ENCODE measurements around the gene RHOG.
"Not testable (repeated sequence)": the region's sequence is repeated elsewhere in the genome, so short reads cannot be mapped to it uniquely, and the experiment has no call there.

RHOG gene

GRCh38 chr11:3877364-3878257, 36.9 kb upstream of the RHOG start:
- Histone ChIP-seq H3K27ac (ENCODE audit: insufficient read depth, low read length, poor library complexity, severe bottlenecking) (no peak overlapping the region), H3K9me3 (ENCODE audit: control insufficient read depth, low read length) (no peaks in the 10 kb centered on the region), H3K4me3 (ENCODE audit: insufficient read depth, low read depth, low read length, poor library complexity, severe bottlenecking) (no peak overlapping the region), H3K36me3 (ENCODE audit: control insufficient read depth, insufficient read depth, low read length) (no peaks in the 10 kb centered on the region), H3K4me1 (ENCODE audit: control insufficient read depth, insufficient read depth, low read length, poor library complexity, severe bottlenecking) (peaks cover 36% of the 10 kb centered on the region), H3K27me3 (replicated peaks; ENCODE audit: control insufficient read depth, insufficient read depth, low read length, poor library complexity, severe bottlenecking) (no peaks in the 10 kb centered on the region)
- DNase-seq, result no peak

DNA sequence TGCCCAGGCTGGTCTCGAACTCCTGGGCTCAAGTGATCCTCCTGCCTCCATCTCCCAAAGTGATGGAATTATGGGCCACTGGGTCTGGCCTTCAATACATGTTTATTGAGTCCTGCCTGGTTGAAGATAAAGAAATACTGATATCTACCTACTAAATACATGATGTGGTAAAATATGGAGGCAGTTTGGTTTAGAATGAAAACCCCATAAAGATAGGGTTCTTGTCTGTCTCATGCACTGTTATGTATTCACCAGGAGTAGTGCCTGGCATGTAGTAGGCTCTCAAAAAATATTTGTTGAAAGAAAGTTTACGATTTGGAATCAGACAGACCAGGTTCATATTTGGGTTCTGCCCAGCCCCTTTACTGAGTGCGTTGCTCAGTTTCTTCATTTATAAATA, 35.9 kb upstream of the RHOG start:
- Histone ChIP-seq H3K27me3 (replicated peaks; ENCODE audit: control insufficient read depth, insufficient read depth, low read length, poor library complexity, severe bottlenecking) (no peaks in the 10 kb centered on the region), H3K36me3 (ENCODE audit: control insufficient read depth, insufficient read depth, low read length) (no peaks in the 10 kb centered on the region), H3K4me1 (ENCODE audit: control insufficient read depth, insufficient read depth, low read length, poor library complexity, severe bottlenecking) (peaks cover 36% of the 10 kb centered on the region), H3K9me3 (ENCODE audit: control insufficient read depth, low read length) (no peaks in the 10 kb centered on the region), H3K27ac (ENCODE audit: insufficient read depth, low read length, poor library complexity, severe bottlenecking) (no peak overlapping the region), H3K4me3 (ENCODE audit: insufficient read depth, low read depth, low read length, poor library complexity, severe bottlenecking) (no peak overlapping the region)
- DNase-seq, result no peak

DNA sequence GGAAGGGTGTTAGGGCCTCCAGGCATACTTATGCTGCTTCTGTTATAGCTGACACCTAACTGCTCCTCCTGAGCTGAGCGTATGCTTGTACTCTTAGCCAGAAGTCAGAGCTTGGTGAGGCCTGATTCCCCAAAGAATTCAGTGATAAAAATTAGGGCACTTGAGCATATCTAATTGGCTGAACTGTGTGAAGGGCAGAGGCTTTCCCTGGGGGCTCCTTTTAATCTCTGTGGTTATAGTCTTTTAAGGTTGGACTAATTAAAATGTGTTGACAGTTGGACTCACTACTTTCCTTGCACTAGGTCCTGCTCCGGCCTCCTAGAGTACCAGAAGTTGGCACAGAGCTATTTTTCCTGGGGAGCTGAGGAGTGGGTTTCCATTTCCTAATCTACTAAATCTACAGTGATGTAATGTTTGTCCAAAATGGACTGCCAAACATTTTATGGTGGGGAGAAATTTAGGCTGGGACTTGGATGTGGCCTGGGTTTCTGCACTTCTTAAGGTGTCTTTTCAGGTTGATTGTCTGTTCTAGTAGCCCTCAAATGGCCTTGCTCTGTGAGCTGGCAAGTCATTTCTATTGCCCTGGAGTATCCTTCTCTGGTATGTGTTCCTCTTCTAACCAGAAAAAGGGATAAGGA, 33.1 kb upstream of the RHOG start:
- Histone ChIP-seq H3K27me3 (replicated peaks; ENCODE audit: control insufficient read depth, insufficient read depth, low read length, poor library complexity, severe bottlenecking) (no peaks in the 10 kb centered on the region), H3K4me1 (ENCODE audit: control insufficient read depth, insufficient read depth, low read length, poor library complexity, severe bottlenecking) (peaks cover 21% of the 10 kb centered on the region), H3K9me3 (ENCODE audit: control insufficient read depth, low read length) (no peaks in the 10 kb centered on the region), H3K27ac (ENCODE audit: insufficient read depth, low read length, poor library complexity, severe bottlenecking) (no peak overlapping the region), H3K36me3 (ENCODE audit: control insufficient read depth, insufficient read depth, low read length) (no peaks in the 10 kb centered on the region), H3K4me3 (ENCODE audit: insufficient read depth, low read depth, low read length, poor library complexity, severe bottlenecking) (no peak overlapping the region)
- DNase-seq, result no peak

DNA sequence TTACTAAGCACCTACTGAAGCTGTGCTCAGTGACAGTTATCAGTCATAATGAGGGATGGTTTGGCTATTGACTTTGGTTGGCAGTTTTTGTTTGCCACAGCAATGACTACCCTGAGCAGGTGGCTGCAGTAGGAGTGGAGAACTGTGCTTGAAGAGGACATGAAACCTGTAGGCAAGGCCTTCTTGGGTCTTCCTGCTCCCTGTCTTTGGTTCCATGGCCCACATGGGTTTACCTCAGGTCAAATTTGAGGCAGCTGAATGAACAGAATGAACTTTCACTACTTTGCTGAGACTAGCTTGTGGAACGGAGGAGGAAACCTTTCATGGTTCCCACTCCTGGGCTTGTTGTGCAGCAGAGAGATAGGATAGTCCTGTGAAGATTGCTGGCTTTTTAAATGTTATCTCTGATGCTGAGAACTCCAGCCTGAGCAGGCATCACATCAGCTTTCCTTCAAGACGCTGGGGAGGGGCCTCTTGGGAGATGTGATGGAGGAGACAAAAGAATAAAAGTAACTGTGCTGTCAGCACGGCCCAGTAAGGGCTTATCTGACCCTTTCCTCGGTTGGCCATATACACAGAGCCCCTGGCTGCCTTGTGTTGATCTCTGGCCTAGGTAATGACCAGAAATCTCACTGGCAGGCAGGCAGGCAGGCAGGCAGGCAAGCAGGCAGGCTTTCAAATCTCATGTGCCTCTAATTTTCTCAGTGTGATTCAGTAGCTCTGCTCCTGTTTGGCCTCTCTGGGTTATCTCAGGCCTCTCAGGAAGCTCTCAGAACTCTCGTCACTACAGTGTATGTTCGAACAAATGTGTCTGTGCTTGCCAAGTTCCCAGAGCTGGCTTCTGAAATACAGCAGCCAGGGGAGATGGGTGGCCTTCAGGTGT, 26.7 kb upstream of the RHOG start:
- Histone ChIP-seq H3K27ac (ENCODE audit: insufficient read depth, low read length, poor library complexity, severe bottlenecking) (peak overlapping the region; percentile 6), H3K36me3 (ENCODE audit: control insufficient read depth, insufficient read depth, low read length) (no peaks in the 10 kb centered on the region), H3K4me1 (ENCODE audit: control insufficient read depth, insufficient read depth, low read length, poor library complexity, severe bottlenecking) (peaks cover 43% of the 10 kb centered on the region), H3K4me3 (ENCODE audit: insufficient read depth, low read depth, low read length, poor library complexity, severe bottlenecking) (no peak overlapping the region), H3K9me3 (ENCODE audit: control insufficient read depth, low read length) (no peaks in the 10 kb centered on the region), H3K27me3 (replicated peaks; ENCODE audit: control insufficient read depth, insufficient read depth, low read length, poor library complexity, severe bottlenecking) (no peaks in the 10 kb centered on the region)
- DNase-seq, result no peak

GRCh38 chr11:3866836-3867208, 26.1 kb upstream of the RHOG start:
- no peak for DNase-seq
- Histone ChIP-seq H3K4me1 (ENCODE audit: control insufficient read depth, insufficient read depth, low read length, poor library complexity, severe bottlenecking) (peaks cover 49% of the 10 kb centered on the region), H3K36me3 (ENCODE audit: control insufficient read depth, insufficient read depth, low read length) (no peaks in the 10 kb centered on the region), H3K27ac (ENCODE audit: insufficient read depth, low read length, poor library complexity, severe bottlenecking) (no peak overlapping the region), H3K27me3 (replicated peaks; ENCODE audit: control insufficient read depth, insufficient read depth, low read length, poor library complexity, severe bottlenecking) (no peaks in the 10 kb centered on the region), H3K4me3 (ENCODE audit: insufficient read depth, low read depth, low read length, poor library complexity, severe bottlenecking) (no peak overlapping the region), H3K9me3 (ENCODE audit: control insufficient read depth, low read length) (no peaks in the 10 kb centered on the region)

DNA sequence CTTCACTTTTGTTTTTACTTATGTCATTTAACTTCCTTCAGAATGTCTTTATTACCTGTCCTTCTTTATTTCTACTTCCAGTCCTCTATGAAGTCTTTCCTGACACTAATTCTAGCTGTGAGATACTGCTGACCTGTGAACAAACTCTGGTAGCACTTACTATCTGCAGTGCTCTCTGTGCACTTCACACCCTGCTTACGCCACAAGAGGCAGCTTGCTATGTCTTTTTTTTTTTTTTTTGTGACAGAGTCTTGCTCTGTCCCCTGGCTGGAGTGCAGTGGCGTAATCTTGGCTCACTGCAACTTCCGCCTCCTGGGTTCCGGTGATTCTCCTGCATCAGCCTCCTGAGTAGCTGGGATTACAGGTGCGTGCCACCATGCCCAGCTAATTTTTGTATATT, 25.4 kb upstream of the RHOG start:
- Histone ChIP-seq H3K27me3 (replicated peaks; ENCODE audit: control insufficient read depth, insufficient read depth, low read length, poor library complexity, severe bottlenecking) (no peaks in the 10 kb centered on the region), H3K36me3 (ENCODE audit: control insufficient read depth, insufficient read depth, low read length) (no peaks in the 10 kb centered on the region), H3K27ac (ENCODE audit: insufficient read depth, low read length, poor library complexity, severe bottlenecking) (no peak overlapping the region), H3K4me3 (ENCODE audit: insufficient read depth, low read depth, low read length, poor library complexity, severe bottlenecking) (no peak overlapping the region), H3K9me3 (ENCODE audit: control insufficient read depth, low read length) (no peaks in the 10 kb centered on the region), H3K4me1 (ENCODE audit: control insufficient read depth, insufficient read depth, low read length, poor library complexity, severe bottlenecking) (peaks cover 55% of the 10 kb centered on the region)
- no peak for DNase-seq

DNA sequence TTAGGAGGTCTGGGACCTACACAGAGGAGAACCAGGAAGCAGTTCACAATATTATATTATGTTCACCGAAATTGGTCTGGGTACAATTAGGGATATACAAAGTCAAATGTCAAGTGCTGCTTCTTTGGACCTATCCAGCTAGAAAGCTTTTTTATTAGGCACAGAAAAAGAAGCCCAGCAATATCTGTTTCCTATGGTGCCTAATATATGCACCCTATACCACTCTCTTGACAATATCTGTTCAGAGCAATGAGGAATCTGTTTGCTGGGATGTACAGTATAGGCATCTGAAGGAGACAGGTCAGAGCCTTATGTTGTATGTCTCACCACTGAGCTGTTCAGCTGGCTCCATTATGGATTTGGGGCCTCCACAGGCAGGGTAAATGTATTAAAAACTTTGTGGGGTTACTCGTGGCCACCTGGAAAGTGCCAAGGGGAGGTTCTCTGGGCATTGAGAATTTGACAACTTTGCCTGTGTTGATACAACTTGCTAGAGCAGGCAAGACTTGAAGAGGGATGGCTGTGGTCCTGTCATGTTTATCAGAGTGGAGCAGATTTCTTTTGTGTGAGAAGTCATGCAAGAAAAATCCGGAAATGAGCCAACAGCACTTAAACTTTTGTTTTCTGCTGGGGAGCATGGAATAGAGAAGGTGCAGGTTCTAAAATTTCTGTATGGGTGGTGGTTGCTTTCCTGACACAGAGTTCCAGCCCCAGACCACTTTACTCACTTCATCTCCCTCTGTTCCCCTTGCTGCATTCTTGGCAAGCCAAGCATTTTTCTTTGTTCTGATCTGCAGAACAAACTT, 24.8 kb upstream of the RHOG start:
- Histone ChIP-seq H3K27ac (ENCODE audit: insufficient read depth, low read length, poor library complexity, severe bottlenecking) (peak overlapping the region; percentile 21), H3K36me3 (ENCODE audit: control insufficient read depth, insufficient read depth, low read length) (no peaks in the 10 kb centered on the region), H3K4me1 (ENCODE audit: control insufficient read depth, insufficient read depth, low read length, poor library complexity, severe bottlenecking) (peaks cover 59% of the 10 kb centered on the region), H3K9me3 (ENCODE audit: control insufficient read depth, low read length) (no peaks in the 10 kb centered on the region), H3K27me3 (replicated peaks; ENCODE audit: control insufficient read depth, insufficient read depth, low read length, poor library complexity, severe bottlenecking) (no peaks in the 10 kb centered on the region), H3K4me3 (ENCODE audit: insufficient read depth, low read depth, low read length, poor library complexity, severe bottlenecking) (no peak overlapping the region)
- no peak for DNase-seq

DNA sequence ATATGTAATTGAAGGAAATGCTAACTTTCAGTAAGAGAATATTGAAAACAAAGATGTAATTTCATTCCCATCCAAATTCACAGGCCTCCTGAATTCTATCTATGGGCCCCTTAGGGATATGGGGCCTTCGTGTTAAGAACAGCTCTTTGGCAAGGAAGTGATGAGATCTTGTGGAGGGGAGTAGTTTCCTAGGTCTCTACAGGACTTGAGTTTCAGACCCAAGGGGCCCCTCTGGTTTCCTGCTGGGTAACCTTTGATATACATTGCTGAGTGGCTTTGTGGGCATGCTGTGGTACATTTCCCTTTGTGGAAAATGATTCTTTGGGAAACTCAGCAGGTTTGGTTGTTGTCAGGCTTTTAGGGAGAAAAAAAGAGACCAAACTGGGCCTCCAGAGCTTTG, 20.9 kb upstream of the RHOG start:
- H3K4me1 ChIP-seq (ENCODE audit: control insufficient read depth, insufficient read depth, low read length, poor library complexity, severe bottlenecking), result peaks cover 78% of the 10 kb centered on the region
- H3K27me3 ChIP-seq (replicated peaks; ENCODE audit: control insufficient read depth, insufficient read depth, low read length, poor library complexity, severe bottlenecking), result no peaks in the 10 kb centered on the region
- no peaks in the 10 kb centered on the region for H3K9me3 ChIP-seq (ENCODE audit: control insufficient read depth, low read length)
- H3K27ac ChIP-seq (ENCODE audit: insufficient read depth, low read length, poor library complexity, severe bottlenecking), result no peak overlapping the region
- DNase-seq, result no peak
- peak overlapping the region; percentile 29 for H3K4me3 ChIP-seq (ENCODE audit: insufficient read depth, low read depth, low read length, poor library complexity, severe bottlenecking)
- no peaks in the 10 kb centered on the region for H3K36me3 ChIP-seq (ENCODE audit: control insufficient read depth, insufficient read depth, low read length)

DNA sequence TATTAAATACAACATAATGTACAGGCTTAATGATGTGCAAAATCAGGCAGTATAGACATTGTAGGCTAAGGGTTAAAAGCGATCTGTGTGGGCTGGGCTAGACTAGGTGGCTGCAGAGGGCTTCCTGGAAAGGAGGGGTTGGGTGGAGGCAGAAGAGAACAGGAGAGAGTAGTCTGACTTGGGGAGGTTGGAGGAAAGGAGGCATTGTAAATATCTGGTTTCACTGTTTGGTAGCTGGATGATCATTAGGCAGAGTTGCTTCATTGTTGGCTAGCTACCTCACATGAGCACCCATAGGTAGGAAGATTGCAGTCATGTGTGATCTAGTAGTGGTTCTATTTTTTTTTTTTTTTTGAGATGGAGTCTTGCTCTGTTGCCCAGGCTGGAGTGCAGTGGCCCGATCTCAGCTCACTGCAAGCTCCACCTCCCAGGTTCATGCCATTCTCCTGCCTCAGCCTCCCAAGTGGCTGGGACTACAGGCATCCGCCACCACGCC, 20.2 kb upstream of the RHOG start:
- DNase-seq, result peak in 1 of 3 donors; percentile 11
- Histone ChIP-seq H3K4me1 (ENCODE audit: control insufficient read depth, insufficient read depth, low read length, poor library complexity, severe bottlenecking) (peaks cover 75% of the 10 kb centered on the region), H3K4me3 (ENCODE audit: insufficient read depth, low read depth, low read length, poor library complexity, severe bottlenecking) (peak overlapping the region; percentile 29), H3K27ac (ENCODE audit: insufficient read depth, low read length, poor library complexity, severe bottlenecking) (peak overlapping the region; percentile 51)
- H3K9me3 ChIP-seq (ENCODE audit: control insufficient read depth, low read length); H3K27me3 ChIP-seq (replicated peaks; ENCODE audit: control insufficient read depth, insufficient read depth, low read length, poor library complexity, severe bottlenecking); H3K36me3 ChIP-seq (ENCODE audit: control insufficient read depth, insufficient read depth, low read length): not testable (repeated sequence)

Measured in effector memory CD4-positive, alpha-beta T cell (primary cell).